GM19438 (cell line): Measurements from ENCODE around the gene SPRR2G.
"Not testable (repeated sequence)": the region's sequence is repeated elsewhere in the genome, so short reads cannot be mapped to it uniquely, and the experiment has no call there.

Experiments used
- ATAC-seq: cut with Tn5 transposase; IDR thresholded peaks from one replicate; pipeline ENCODE4 v1.9.1; 2021; ENCODE audit warnings: low read depth; ENCODE audit not compliant: unreplicated experiment

SPRR2G gene

GRCh38 chr1:153119491-153119971 is 31.2 kb downstream of the SPRR2G start:
- ATAC-seq, result no peak

- not testable (repeated sequence) for ATAC-seq
Observed at GRCh38 chr1:153115264-153115663, 35.4 kb downstream of the SPRR2G start.

GRCh38 chr1:153113416-153113815 is 37.3 kb downstream of the SPRR2G start, which contains the start of gene SPRR2F:
Gene SPRR2F (minus strand): TSS chr1:153113516. CDS start chr1:153112733, 783 bp downstream.
- ATAC-seq, result no peak

- ATAC-seq, result not testable (repeated sequence)
Observed at GRCh38 chr1:153112454-153112853, 38.2 kb downstream of the SPRR2G start.

- ATAC-seq, result no peak
Observed at GRCh38 chr1:153100245-153100644, 50.4 kb downstream of the SPRR2G start.
